ENCODE measurements around the gene SIX1.

DNA sequence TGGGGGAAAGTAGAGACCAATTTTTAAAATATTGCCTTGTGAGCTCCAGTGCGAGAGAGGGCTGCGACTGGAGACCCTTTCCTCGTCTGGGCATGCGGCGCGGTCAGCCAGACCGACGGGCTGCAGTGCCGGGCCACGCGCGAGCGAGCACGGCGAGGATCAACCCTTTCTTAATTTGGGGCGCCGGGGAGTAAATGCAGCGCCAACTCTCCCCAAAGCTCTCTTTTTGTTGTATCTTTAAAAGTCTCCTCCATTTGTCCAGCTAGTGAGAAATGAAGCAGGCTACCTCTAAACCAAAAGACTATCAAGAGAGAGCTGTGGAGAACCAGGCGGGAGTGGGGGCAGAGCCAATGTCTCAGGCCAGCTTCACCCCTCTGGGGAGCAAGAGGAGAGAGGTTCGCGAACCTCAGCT is 1.4 kb downstream of the SIX1 start:
- TF ChIP-seq, protein P1, sequence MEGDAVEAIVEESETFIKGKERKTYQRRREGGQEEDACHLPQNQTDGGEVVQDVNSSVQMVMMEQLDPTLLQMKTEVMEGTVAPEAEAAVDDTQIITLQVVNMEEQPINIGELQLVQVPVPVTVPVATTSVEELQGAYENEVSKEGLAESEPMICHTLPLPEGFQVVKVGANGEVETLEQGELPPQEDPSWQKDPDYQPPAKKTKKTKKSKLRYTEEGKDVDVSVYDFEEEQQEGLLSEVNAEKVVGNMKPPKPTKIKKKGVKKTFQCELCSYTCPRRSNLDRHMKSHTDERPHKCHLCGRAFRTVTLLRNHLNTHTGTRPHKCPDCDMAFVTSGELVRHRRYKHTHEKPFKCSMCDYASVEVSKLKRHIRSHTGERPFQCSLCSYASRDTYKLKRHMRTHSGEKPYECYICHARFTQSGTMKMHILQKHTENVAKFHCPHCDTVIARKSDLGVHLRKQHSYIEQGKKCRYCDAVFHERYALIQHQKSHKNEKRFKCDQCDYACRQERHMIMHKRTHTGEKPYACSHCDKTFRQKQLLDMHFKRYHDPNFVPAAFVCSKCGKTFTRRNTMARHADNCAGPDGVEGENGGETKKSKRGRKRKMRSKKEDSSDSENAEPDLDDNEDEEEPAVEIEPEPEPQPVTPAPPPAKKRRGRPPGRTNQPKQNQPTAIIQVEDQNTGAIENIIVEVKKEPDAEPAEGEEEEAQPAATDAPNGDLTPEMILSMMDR (IDR thresholded peaks at IDR 0.05; ENCODE audit: low read depth, low read length, poor library complexity, severe bottlenecking), result no peak
- no peak for TF ChIP-seq EZH2phosphoT487 (IDR thresholded peaks at IDR 0.05; ENCODE audit: borderline replicate concordance, low read length)

All from DOHH2 (cell line).